K562 (cell line): ENCODE measurements around the gene ZNF750. TPM values are rescaled to one million over a fixed set of nuclear protein-coding genes. Genes with fewer than 3 reads are reported as not detected.

Experiments
- ATAC-seq: fragments of 200-7000 bp; cut with Tn5 transposase; 3 replicates; pipeline ENCODE4 v1.9.1; 2020; ENCODE audit warnings: moderate library complexity
- BruUV-seq: library from RNA; stranded (reverse); fragments of 400-500 nt; replicated peaks from 2 replicates; lab custom pipeline; 2021; lab: Mats Ljungman, UMichigan
- CTCF ChIA-PET: fragments of 300-600 bp; formaldehyde crosslinking; extraction: SDS; loops from one replicate; lab custom pipeline; 2021; ENCODE audit warnings: low intra/inter-chr PET ratio; lab: Yijun Ruan, JAX
- POLR2A ChIA-PET: fragments of 300-600, 350-650 bp; sonication (Branson Sonifier 250); formaldehyde crosslinking; extraction: SDS; loops from one replicate; lab custom pipeline; 2021; ENCODE audit warnings: antibody characterized with exemption, inconsistent platforms; lab: Yijun Ruan, JAX
- DNase-seq, 4 experiments: peaks; one replicate each; pipeline versions ENCODE4 v3.0.0 to v3.0.0-alpha.2; 2011 to 2018; ENCODE audit warnings: low spot score in 3 of 4, mixed read lengths in 3 of 4; ENCODE audit errors: extremely low read depth in 1 of 4
- FAIRE-seq: peaks from 2 replicates; lab custom pipeline; 2011; peaks lifted over from hg19 to GRCh38; lab: Jason Lieb, UNC
- H2AFZ ChIP-seq: 2 replicates; pipeline ENCODE4 v1.6.0; 2011; ENCODE audit warnings: low read depth, low read length, control low read depth, inconsistent platforms
- H3K27ac ChIP-seq: fragments of 200-600 bp; 3 replicates; pipeline ENCODE4 v1.8.0; 2011; ENCODE audit warnings: low read depth, mild to moderate bottlenecking, control low read depth, inconsistent platforms, low read length, moderate library complexity, mixed read lengths; ENCODE audit errors: extremely low read depth
- H3K27me3 ChIP-seq, 2 experiments: fragments of 300-600 bp in 1 of 2; 2 replicates in 1 of 2; 3 replicates in 1 of 2; pipeline versions ENCODE4 v1.6.0 to v1.8.0; 2011; ENCODE audit warnings: inconsistent platforms in 2 of 2, low read length in 2 of 2, mild to moderate bottlenecking in 1 of 2, mixed read lengths in 1 of 2, moderate library complexity in 1 of 2; ENCODE audit not compliant: control insufficient read depth in 2 of 2, insufficient read depth in 2 of 2
- H3K36me3 ChIP-seq: fragments of 300-600 bp; 3 replicates; pipeline ENCODE4 v1.8.0; 2011; ENCODE audit warnings: mild to moderate bottlenecking, low read length, inconsistent platforms; ENCODE audit not compliant: control insufficient read depth, insufficient read depth
- H3K4me1 ChIP-seq, 2 experiments: fragments of 200-600 bp in 1 of 2; replicated peaks in 1 of 2; 2 replicates in 1 of 2; 3 replicates in 1 of 2; pipeline versions ENCODE4 v1.5.1 to v1.8.0; 2011; ENCODE audit warnings: inconsistent platforms in 2 of 2, low read length in 2 of 2, mild to moderate bottlenecking in 1 of 2, mixed read lengths in 1 of 2, moderate library complexity in 1 of 2; ENCODE audit not compliant: control insufficient read depth in 2 of 2, insufficient read depth in 2 of 2
- H3K4me2 ChIP-seq: 2 replicates; pipeline ENCODE4 v1.6.1; 2011; ENCODE audit warnings: low read length, control low read depth, inconsistent platforms, mixed read lengths; ENCODE audit not compliant: insufficient read depth
- H3K4me3 ChIP-seq: fragments of 200-600 bp; sonication (generic), shearing (Covaris generic); 2 replicates; pipeline ENCODE4 v1.5.1; 2016; ENCODE audit warnings: control low read depth, inconsistent platforms
- H3K79me2 ChIP-seq: fragments of 200-600 bp; 3 replicates; pipeline ENCODE4 v1.8.0; 2011; ENCODE audit warnings: low read length, inconsistent platforms; ENCODE audit not compliant: control insufficient read depth, insufficient read depth
- H3K9ac ChIP-seq, 2 experiments: 2 replicates each; pipeline versions ENCODE4 v1.6.0 to v1.6.1; 2011; ENCODE audit warnings: low read depth in 2 of 2, low read length in 2 of 2, control low read depth in 1 of 2, inconsistent platforms in 1 of 2, mild to moderate bottlenecking in 1 of 2, mixed read lengths in 1 of 2; ENCODE audit not compliant: insufficient read depth in 1 of 2
- H3K9me1 ChIP-seq: one replicate; pipeline ENCODE4 v1.6.0; 2011; ENCODE audit warnings: inconsistent platforms, mild to moderate bottlenecking, low read length, moderate library complexity; ENCODE audit not compliant: control insufficient read depth, insufficient read depth
- H3K9me3 ChIP-seq: replicated peaks from 2 replicates; pipeline ENCODE4 v1.5.1; 2011; ENCODE audit warnings: low read depth, low read length, inconsistent platforms; ENCODE audit not compliant: control insufficient read depth, insufficient read depth
- H4K20me1 ChIP-seq: replicated peaks from 2 replicates; pipeline ENCODE4 v1.6.1; 2011; ENCODE audit warnings: low read length, inconsistent platforms, mixed read lengths; ENCODE audit not compliant: control insufficient read depth, insufficient read depth
- ARHGAP35 ChIP-seq: fragments of 450-650 bp; IDR thresholded peaks from 2 replicates; pipeline ENCODE4 v1.6.1; 2018; ENCODE audit not compliant: partially characterized antibody
- EGR1 ChIP-seq: fragments of 450-650 bp; conservative IDR thresholded peaks from 2 replicates; pipeline ENCODE4 v1.6.1; 2017; ENCODE audit warnings: mild to moderate bottlenecking
- FOSL1 ChIP-seq: fragments of 200-800 bp; sonication (Bioruptor generic); conservative IDR thresholded peaks from 2 replicates; pipeline ENCODE4 v1.6.1; 2016; ENCODE audit warnings: missing genetic modification characterization, missing compliant biosample characterization
- FOXJ2 ChIP-seq: fragments of 200-800 bp; sonication (Bioruptor generic); IDR thresholded peaks from 2 replicates; pipeline ENCODE4 v1.6.1; 2016; ENCODE audit warnings: missing genetic modification characterization, missing compliant biosample characterization
- IRF1 ChIP-seq: sonication (generic); formaldehyde crosslinking; IDR thresholded peaks from 2 replicates; pipeline ENCODE4 v1.8.0; 2022; ENCODE audit warnings: missing genetic modification reagents, mild to moderate bottlenecking, borderline replicate concordance
- PCBP2 ChIP-seq: fragments of 200-400 bp; formaldehyde crosslinking; IDR thresholded peaks from 2 replicates; pipeline ENCODE4 v1.6.1; 2018; ENCODE audit warnings: low read length, low read depth, mild to moderate bottlenecking, moderate library complexity; ENCODE audit not compliant: poor library complexity, severe bottlenecking
- RBBP5 ChIP-seq: fragments of 200-600 bp; sonication (generic); IDR thresholded peaks from 2 replicates; pipeline ENCODE4 v1.6.1; 2012; ENCODE audit warnings: borderline replicate concordance, mild to moderate bottlenecking, low read length, control low read depth, inconsistent platforms; ENCODE audit not compliant: insufficient read depth, poor library complexity, severe bottlenecking
- SMAD4 ChIP-seq: fragments of 250-450 bp; sonication (Bioruptor Pico); conservative IDR thresholded peaks from 2 replicates; pipeline ENCODE4 v1.8.0; 2021; ENCODE audit warnings: inconsistent platforms, mild to moderate bottlenecking, moderate library complexity
- ZFP1 ChIP-seq: fragments of 450-650 bp; formaldehyde crosslinking; IDR thresholded peaks from 2 replicates; pipeline ENCODE4 v1.4.0; 2020; ENCODE audit warnings: mild to moderate bottlenecking, mixed read lengths
- ZNF12 ChIP-seq: sonication (generic); formaldehyde crosslinking; IDR thresholded peaks from 2 replicates; pipeline ENCODE4 v1.4.0; 2020; ENCODE audit warnings: mild to moderate bottlenecking, missing genetic modification reagents
- ZNF79 ChIP-seq: fragments of 250-450 bp; sonication (Bioruptor Pico); IDR thresholded peaks from 2 replicates; pipeline ENCODE4 v1.4.0; 2020; ENCODE audit warnings: low read depth, mild to moderate bottlenecking, moderate library complexity
- ZNF830 ChIP-seq: fragments of 250-450 bp; sonication (Bioruptor Pico); IDR thresholded peaks from 2 replicates; pipeline ENCODE4 v1.5.0; 2021; ENCODE audit warnings: mild to moderate bottlenecking
- WGBS: fragments of 100-300 bp; shearing (Covaris generic); methylation state at CpG from one replicate; pipeline ENCODE4 v1.1.6; 2016; ENCODE audit warnings: low coverage, mixed read lengths; ENCODE audit not compliant: insufficient coverage; ENCODE audit errors: missing lambda C conversion rate; 5-methylcytosine and 5-hydroxymethylcytosine counted together
- in situ Hi-C: fragments of 300-500 bp; cut with MboI; formaldehyde crosslinking; loops from 4 replicates; pipeline ENCODE4 v1.15.0; 2018; ENCODE audit warnings: inconsistent platforms, mixed read lengths
- intact Hi-C: fragments of 100-400 bp; cut with micrococcal nuclease; formaldehyde crosslinking; loops from 2 replicates; pipeline ENCODE4 v1.14.2; 2022
- polyA plus RNA-seq, 8 experiments: library from polyadenylated mRNA; depleted of rRNA in 4 of 8; stranded (reverse) in 5 of 8; unstranded in 3 of 8; fragments of >200 nt; fragmentation: Nextera tagmentation in 2 of 8; fragmentation: Illumina TruSeq in 1 of 8; extraction: Ambion mirVana in 2 of 8; extraction: Trizol in 1 of 8; gene quantifications; 2 replicates each; pipeline versions ENCODE4 v1.2.1 to v1.2.3, GENCODE V29; 2011 to 2014; ENCODE audit warnings: inconsistent platforms in 1 of 8, missing spikeins in 1 of 8
- total RNA-seq, 7 experiments: library from RNA; depleted of rRNA in 6 of 7; stranded (reverse); fragments of >200 nt in 6 of 7; fragmentation: Illumina TruSeq in 2 of 7; extraction: Trizol in 2 of 7; gene quantifications; 2 replicates each; pipeline versions ENCODE4 v1.2.1 to v1.2.3, GENCODE V29; 2011 to 2021; ENCODE audit warnings: low replicate concordance in 1 of 7
- TF ChIP-seq, protein P1 (sequence below): sonication (generic); formaldehyde crosslinking; IDR thresholded peaks from 2 replicates; pipeline ENCODE4 v1.8.0; 2022; ENCODE audit warnings: missing genetic modification reagents, mild to moderate bottlenecking, moderate library complexity, borderline replicate concordance

ZNF750 gene
- total and polyA plus RNA-seq, 9 of the 15 experiments (the other 6 are each of a cell fraction or from before 2014, with no cell fraction given), result not detected

- TF ChIP-seq IRF1 (no peak), ZNF79 (CRISPR knock-in tag) (no peak), FOSL1 (tag) (no peak)
Measured at GRCh38 chr17:82874011-82874835, 34.4 kb upstream of the ZNF750 start (continued).

DNA sequence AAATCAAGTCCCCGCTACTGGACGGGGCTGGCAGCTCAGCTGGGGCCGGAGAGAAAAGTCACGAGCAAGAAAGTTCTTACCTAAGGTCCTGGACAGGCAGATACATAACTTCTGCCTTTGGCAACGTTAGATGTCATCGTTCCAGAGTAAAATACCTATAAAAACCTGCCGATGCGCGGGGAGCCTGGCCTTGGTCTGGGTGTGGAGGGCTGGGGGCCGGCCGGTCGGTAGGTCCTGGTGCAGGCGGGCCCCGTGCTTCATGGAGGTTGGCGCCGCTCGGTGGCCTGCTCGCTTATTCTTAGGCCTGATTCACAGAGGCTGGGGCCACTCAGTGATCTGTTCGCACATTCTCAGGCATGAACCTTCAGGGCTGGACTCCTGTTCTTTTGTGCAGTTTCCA is 33.7 kb upstream of the ZNF750 start:
- H3K9ac ChIP-seq, result no peak overlapping the region
- in situ Hi-C loops, result no loop called here
- no peak for TF ChIP-seq EGR1
- no peak for TF ChIP-seq ZNF830 (CRISPR knock-in tag)
- TF ChIP-seq ZFP1 (CRISPR knock-in tag), result no peak
- TF ChIP-seq ZNF12 (CRISPR knock-in tag), result no peak
- TF ChIP-seq ARHGAP35, result no peak
- TF ChIP-seq FOXJ2, result no peak
- no peak for TF ChIP-seq FOSL1 (tag)
- TF ChIP-seq, protein P1, sequence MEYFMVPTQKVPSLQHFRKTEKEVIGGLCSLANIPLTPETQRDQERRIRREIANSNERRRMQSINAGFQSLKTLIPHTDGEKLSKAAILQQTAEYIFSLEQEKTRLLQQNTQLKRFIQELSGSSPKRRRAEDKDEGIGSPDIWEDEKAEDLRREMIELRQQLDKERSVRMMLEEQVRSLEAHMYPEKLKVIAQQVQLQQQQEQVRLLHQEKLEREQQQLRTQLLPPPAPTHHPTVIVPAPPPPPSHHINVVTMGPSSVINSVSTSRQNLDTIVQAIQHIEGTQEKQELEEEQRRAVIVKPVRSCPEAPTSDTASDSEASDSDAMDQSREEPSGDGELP (CRISPR knock-in tag), result no peak
- no peak for TF ChIP-seq RBBP5
- TF ChIP-seq SMAD4 (CRISPR knock-in tag), result no peak
- no peak for TF ChIP-seq PCBP2
- TF ChIP-seq, all 486 proteins: peak for 0
- ATAC-seq (no peak), FAIRE-seq (no peak), DNase-seq (no peak)
- no peak overlapping the region for H3K4me3 ChIP-seq
- peaks cover 30 to 53% of the 10 kb centered on the region in 2 experiments for H3K4me1 ChIP-seq
- H3K36me3 ChIP-seq, result peaks cover 44% of the 10 kb centered on the region; the same call in 2 of the 3 replicates
- no peaks in the 10 kb centered on the region for H3K9me1 ChIP-seq
- no peak overlapping the region for H3K4me2 ChIP-seq
- intact Hi-C loops, result no loop called here
- H4K20me1 ChIP-seq, result no peaks in the 10 kb centered on the region
- WGBS, result 94% methylated on average over 15 of the region's 19 CpGs
- ChIA-PET POLR2A (interaction anchor here (0.6 to 1.0 kb wide), 2 partner anchors 12 to 27 kb away, joined by 3 to 4 read pairs; no protein-coding TSS in a partner anchor), CTCF (no interaction called here)
- no peak overlapping the region for H2AFZ ChIP-seq
- no peaks in the 10 kb centered on the region for H3K9me3 ChIP-seq
- BruUV-seq, result no TSS peak
- H3K79me2 ChIP-seq, result peaks cover 27% of the 10 kb centered on the region
- no peaks in the 10 kb centered on the region for H3K27me3 ChIP-seq
- no peak overlapping the region for H3K27ac ChIP-seq
